Type B pancreatic cell (in vitro differentiated cells): ENCODE measurements around the gene MFGE8. TPM values are rescaled to one million over a fixed set of nuclear protein-coding genes. Genes with fewer than 3 reads are reported as not detected.

Experiments
- DNase-seq: peaks from one replicate; pipeline ENCODE4 v3.0.0; 2021; ENCODE audit warnings: mixed read lengths; ENCODE audit not compliant: unreplicated experiment; ENCODE audit errors: extremely low spot score
- H3K27ac Mint-ChIP-seq: 2 replicates; pipeline ENCODE4 v1.8.0; 2021; ENCODE audit warnings: mild to moderate bottlenecking, mixed read lengths
- H3K27me3 Mint-ChIP-seq: 2 replicates; pipeline ENCODE4 v1.8.0; 2021; ENCODE audit warnings: mixed read lengths
- H3K36me3 Mint-ChIP-seq: 2 replicates; pipeline ENCODE4 v1.8.0; 2021; ENCODE audit warnings: mixed read lengths
- H3K4me1 Mint-ChIP-seq: one replicate; pipeline ENCODE4 v1.8.0; 2021; ENCODE audit warnings: mixed read lengths; ENCODE audit not compliant: unreplicated experiment
- H3K4me3 Mint-ChIP-seq: 2 replicates; pipeline ENCODE4 v1.8.0; 2021; ENCODE audit warnings: mild to moderate bottlenecking, mixed read lengths
- H3K9me3 Mint-ChIP-seq: 2 replicates; pipeline ENCODE4 v1.8.0; 2021; ENCODE audit warnings: mixed read lengths
- total RNA-seq: library from RNA; stranded (reverse); gene quantifications from 2 replicates; pipeline ENCODE4 v1.2.1, GENCODE V29; 2021; ENCODE audit warnings: low replicate concordance
- TF ChIP-seq, protein P1 (sequence below): fragments of 200-600 bp; sonication (generic); conservative IDR thresholded peaks from 2 replicates; pipeline ENCODE4 v1.5.0; 2021; ENCODE audit warnings: antibody characterized with exemption, mild to moderate bottlenecking

Gene MFGE8
- total RNA-seq, 1 donor from 2014 or later: 162 TPM

- no peak for DNase-seq
- Mint-ChIP-seq H3K27ac (peak overlapping the region; percentile 73), H3K36me3 (no peaks in the 10 kb centered on the region), H3K27me3 (peaks cover 20% of the 10 kb centered on the region), H3K4me1 (peaks cover 19% of the 10 kb centered on the region), H3K9me3 (no peaks in the 10 kb centered on the region), H3K4me3 (peak overlapping the region; percentile 11)
- TF ChIP-seq, protein P1, sequence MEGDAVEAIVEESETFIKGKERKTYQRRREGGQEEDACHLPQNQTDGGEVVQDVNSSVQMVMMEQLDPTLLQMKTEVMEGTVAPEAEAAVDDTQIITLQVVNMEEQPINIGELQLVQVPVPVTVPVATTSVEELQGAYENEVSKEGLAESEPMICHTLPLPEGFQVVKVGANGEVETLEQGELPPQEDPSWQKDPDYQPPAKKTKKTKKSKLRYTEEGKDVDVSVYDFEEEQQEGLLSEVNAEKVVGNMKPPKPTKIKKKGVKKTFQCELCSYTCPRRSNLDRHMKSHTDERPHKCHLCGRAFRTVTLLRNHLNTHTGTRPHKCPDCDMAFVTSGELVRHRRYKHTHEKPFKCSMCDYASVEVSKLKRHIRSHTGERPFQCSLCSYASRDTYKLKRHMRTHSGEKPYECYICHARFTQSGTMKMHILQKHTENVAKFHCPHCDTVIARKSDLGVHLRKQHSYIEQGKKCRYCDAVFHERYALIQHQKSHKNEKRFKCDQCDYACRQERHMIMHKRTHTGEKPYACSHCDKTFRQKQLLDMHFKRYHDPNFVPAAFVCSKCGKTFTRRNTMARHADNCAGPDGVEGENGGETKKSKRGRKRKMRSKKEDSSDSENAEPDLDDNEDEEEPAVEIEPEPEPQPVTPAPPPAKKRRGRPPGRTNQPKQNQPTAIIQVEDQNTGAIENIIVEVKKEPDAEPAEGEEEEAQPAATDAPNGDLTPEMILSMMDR: no peak
Observed at GRCh38 chr15:88896333-88897033, 16.7 kb downstream of the MFGE8 start.

- Mint-ChIP-seq H3K9me3 (no peaks in the 10 kb centered on the region), H3K27me3 (peaks cover 20% of the 10 kb centered on the region), H3K36me3 (no peaks in the 10 kb centered on the region), H3K4me1 (peaks cover 19% of the 10 kb centered on the region), H3K4me3 (peak within 1 kb of the TSS; percentile 80), H3K27ac (peak within 1 kb of the TSS; percentile 34)
- DNase-seq: no peak
- TF ChIP-seq, protein P1: no peak
Observed at GRCh38 chr15:88894819-88895767, 18.1 kb downstream of the MFGE8 start, which contains the start of gene HAPLN3. HAPLN3 (minus strand) TSS chr15:88895544; CDS start chr15:88887298, 8,246 bp downstream.

- DNase-seq: peak; percentile 81
- H3K36me3 Mint-ChIP-seq: no peaks in the 10 kb centered on the region
- H3K27ac Mint-ChIP-seq: peak overlapping the region; percentile 34
- H3K9me3 Mint-ChIP-seq: no peaks in the 10 kb centered on the region
- TF ChIP-seq, protein P1: peak; percentile 79
- H3K4me1 Mint-ChIP-seq: peaks cover 19% of the 10 kb centered on the region
- peak overlapping the region; percentile 80 for H3K4me3 Mint-ChIP-seq
- peaks cover 20% of the 10 kb centered on the region for H3K27me3 Mint-ChIP-seq
Observed at GRCh38 chr15:88894348-88894818, 18.8 kb downstream of the MFGE8 start.

DNA sequence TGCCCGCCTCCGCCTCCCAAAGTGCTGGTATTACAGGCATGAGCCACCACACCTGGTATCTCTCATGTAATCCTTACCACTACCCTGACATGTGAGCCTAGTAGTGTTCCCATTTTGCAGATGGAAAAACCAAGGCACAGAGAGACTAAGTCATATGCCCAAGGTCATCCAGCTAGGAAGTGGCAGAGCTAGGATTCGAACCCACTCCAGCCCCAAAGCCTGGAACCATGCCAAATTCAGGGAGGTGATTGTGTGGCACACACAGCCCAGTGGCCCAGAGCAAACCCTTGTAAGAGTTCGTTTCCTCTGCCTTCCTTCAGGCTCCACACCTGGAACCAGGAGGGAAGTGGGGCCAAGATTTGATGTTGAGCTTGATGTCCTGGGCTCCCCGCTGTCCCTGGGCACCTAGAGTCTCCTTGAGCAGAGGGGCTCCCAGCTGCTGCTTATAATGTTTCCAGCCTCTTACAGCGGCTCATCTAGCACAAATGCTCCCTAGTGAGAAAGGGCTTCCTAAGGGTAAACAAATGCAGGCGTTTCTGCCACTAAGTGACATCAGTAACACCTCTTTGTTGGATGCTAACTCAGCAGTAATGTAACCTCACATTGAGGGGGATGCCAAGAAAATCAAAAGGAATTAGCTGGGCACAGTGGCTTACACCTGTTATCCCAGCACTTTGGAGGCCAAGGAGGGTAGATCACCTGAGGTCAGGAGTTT, 21.5 kb downstream of the MFGE8 start:
- peaks cover 8% of the 10 kb centered on the region for H3K4me1 Mint-ChIP-seq
- TF ChIP-seq, protein P1: no peak
- no peak for DNase-seq
- no peaks in the 10 kb centered on the region for H3K9me3 Mint-ChIP-seq
- H3K4me3 Mint-ChIP-seq: no peak overlapping the region
- no peaks in the 10 kb centered on the region for H3K36me3 Mint-ChIP-seq
- no peak overlapping the region for H3K27ac Mint-ChIP-seq
- H3K27me3 Mint-ChIP-seq: peaks cover 20% of the 10 kb centered on the region

- Mint-ChIP-seq H3K27me3 (peaks cover 18% of the 10 kb centered on the region), H3K4me1 (peaks cover 2% of the 10 kb centered on the region), H3K4me3 (no peak overlapping the region), H3K9me3 (no peaks in the 10 kb centered on the region), H3K27ac (no peak overlapping the region), H3K36me3 (no peaks in the 10 kb centered on the region)
- DNase-seq: no peak
- TF ChIP-seq, protein P1: no peak
Observed at GRCh38 chr15:88890495-88890894, 22.7 kb downstream of the MFGE8 start.
